HepG2 (cell line): ENCODE data around the gene TMEM184B. TPM values are rescaled to one million over a fixed set of nuclear protein-coding genes. Genes with fewer than 3 reads are reported as not detected.

ENCODE experiments used
- ATAC-seq: fragments of 200-7000 bp; cut with Tn5 transposase; 3 replicates; pipeline ENCODE4 v1.9.1; 2020; ENCODE audit warnings: mild to moderate bottlenecking, moderate library complexity
- BruUV-seq: library from RNA; stranded (reverse); fragments of 400-500 nt; replicated peaks from 2 replicates; lab custom pipeline; 2021; lab: Mats Ljungman, UMichigan
- CTCF ChIA-PET: fragments of 300-600 bp; formaldehyde crosslinking; extraction: SDS; loops from one replicate; lab custom pipeline; 2021; ENCODE audit warnings: low total read pairs, inconsistent platforms, low intra/inter-chr PET ratio; lab: Yijun Ruan, JAX
- POLR2A ChIA-PET: fragments of 350-600 bp; sonication (Branson Sonifier 250); formaldehyde crosslinking; loops from one replicate; lab custom pipeline; 2020; ENCODE audit warnings: antibody characterized with exemption, inconsistent platforms; lab: Yijun Ruan, JAX
- DNase-seq: peaks from one replicate; pipeline ENCODE4 v3.0.0-alpha.2; 2015; ENCODE audit warnings: low spot score
- FAIRE-seq: peaks from 3 replicates; lab custom pipeline; 2011; peaks lifted over from hg19 to GRCh38; lab: Jason Lieb, UNC
- H2AFZ ChIP-seq: one replicate; pipeline ENCODE4 v1.6.1; 2011; ENCODE audit warnings: low read length, inconsistent platforms
- H3K27ac ChIP-seq: fragments of 300-600 bp; 3 replicates; pipeline ENCODE4 v1.8.0; 2011; ENCODE audit warnings: mixed run types, mild to moderate bottlenecking, mixed read lengths, low read length, inconsistent platforms; ENCODE audit not compliant: insufficient read depth; ENCODE audit errors: extremely low read length
- H3K27me3 ChIP-seq, 2 experiments: fragments of 200-600 bp in 1 of 2; 2 replicates in 1 of 2; 3 replicates in 1 of 2; pipeline versions ENCODE4 v1.6.0 to v1.8.0; 2011; ENCODE audit warnings: low read length in 2 of 2, mild to moderate bottlenecking in 2 of 2, moderate library complexity in 2 of 2, inconsistent platforms in 1 of 2; ENCODE audit not compliant: insufficient read depth in 2 of 2, control insufficient read depth in 1 of 2
- H3K36me3 ChIP-seq, 2 experiments: fragments of 200-600 bp in 1 of 2; replicated peaks in 1 of 2; 2 replicates in 1 of 2; 3 replicates in 1 of 2; pipeline versions ENCODE4 v1.5.1 to v1.8.0; 2011; ENCODE audit warnings: low read length in 2 of 2, inconsistent platforms in 1 of 2; ENCODE audit not compliant: insufficient read depth in 2 of 2, control insufficient read depth in 1 of 2
- H3K4me1 ChIP-seq: 2 replicates; pipeline ENCODE4 v1.5.1; 2012; ENCODE audit warnings: low read length, inconsistent platforms; ENCODE audit not compliant: insufficient read depth
- H3K4me2 ChIP-seq: 2 replicates; pipeline ENCODE4 v1.6.0; 2011; ENCODE audit warnings: low read depth, low read length, inconsistent platforms
- H3K4me3 ChIP-seq, 3 experiments: fragments of 200-600 bp in 1 of 3; sonication (generic), shearing (Covaris generic) in 1 of 3; replicated peaks in 1 of 3; 2 replicates each; pipeline ENCODE4 v1.5.1; 2011 to 2016; ENCODE audit warnings: low read length in 3 of 3, inconsistent platforms in 2 of 3, low read depth in 2 of 3, mild to moderate bottlenecking in 2 of 3, control low read depth in 1 of 3, mixed read lengths in 1 of 3; ENCODE audit not compliant: insufficient read depth in 1 of 3
- H3K79me2 ChIP-seq: one replicate; pipeline ENCODE4 v1.6.1; 2011; ENCODE audit warnings: low read length, inconsistent platforms; ENCODE audit not compliant: insufficient read depth
- H3K9ac ChIP-seq: 2 replicates; pipeline ENCODE4 v1.6.0; 2011; ENCODE audit warnings: mild to moderate bottlenecking, low read depth, low read length, inconsistent platforms; ENCODE audit not compliant: insufficient read depth
- H3K9me3 ChIP-seq: 2 replicates; pipeline ENCODE4 v1.5.1; 2012; ENCODE audit warnings: mild to moderate bottlenecking, low read length
- H4K20me1 ChIP-seq: 2 replicates; pipeline ENCODE4 v1.6.0; 2011; ENCODE audit warnings: inconsistent platforms, mild to moderate bottlenecking, low read length, moderate library complexity; ENCODE audit not compliant: insufficient read depth
- CTCF ChIP-seq: sonication (generic); formaldehyde crosslinking; IDR thresholded peaks from 2 replicates; pipeline ENCODE4 v1.5.0; 2020; ENCODE audit warnings: mild to moderate bottlenecking, missing genetic modification reagents, moderate library complexity
- DNMT3B ChIP-seq: conservative IDR thresholded peaks from 2 replicates; pipeline ENCODE4 v1.6.1; 2016; ENCODE audit warnings: missing biosample characterization, control low read depth
- GATA4 ChIP-seq: sonication (generic); IDR thresholded peaks from 2 replicates; pipeline ENCODE4 v1.6.1; 2016; ENCODE audit warnings: antibody characterized with exemption, low read depth, borderline replicate concordance
- GZF1 ChIP-seq: sonication (generic); formaldehyde crosslinking; IDR thresholded peaks from 2 replicates; pipeline ENCODE4 v1.5.1; 2020; ENCODE audit warnings: mild to moderate bottlenecking, missing genetic modification reagents
- NBN ChIP-seq: fragments of 450-650 bp; conservative IDR thresholded peaks from 2 replicates; pipeline ENCODE4 v1.6.1; 2017
- SAP130 ChIP-seq: IDR thresholded peaks from 2 replicates; pipeline ENCODE4 v1.6.1; 2016; ENCODE audit warnings: low read depth
- SOX13 ChIP-seq, 3 experiments: fragments of 450-650 bp in 1 of 3; sonication (generic) in 1 of 3; formaldehyde crosslinking in 1 of 3; IDR thresholded peaks in 2 of 3; conservative IDR thresholded peaks in 1 of 3; 2 replicates each; pipeline versions ENCODE4 v1.5.0 to v1.6.1; 2016 to 2020; ENCODE audit warnings: antibody characterized with exemption in 1 of 3, mild to moderate bottlenecking in 1 of 3, missing compliant biosample characterization in 1 of 3, missing genetic modification reagents in 1 of 3, moderate library complexity in 1 of 3
- ZNF121 ChIP-seq: sonication (generic); formaldehyde crosslinking; IDR thresholded peaks from 2 replicates; pipeline ENCODE4 v1.5.0; 2020; ENCODE audit warnings: mild to moderate bottlenecking, missing genetic modification reagents
- ZNF251 ChIP-seq: sonication (generic); formaldehyde crosslinking; IDR thresholded peaks from 2 replicates; pipeline ENCODE4 v1.9.0; 2021; ENCODE audit warnings: mild to moderate bottlenecking, missing genetic modification reagents
- ZNF326 ChIP-seq: sonication (generic); formaldehyde crosslinking; IDR thresholded peaks from 2 replicates; pipeline ENCODE4 v1.4.0; 2020; ENCODE audit warnings: missing genetic modification reagents, borderline replicate concordance
- ZNF468 ChIP-seq: sonication (generic); formaldehyde crosslinking; IDR thresholded peaks from 2 replicates; pipeline ENCODE4 v1.8.0; 2022; ENCODE audit warnings: mild to moderate bottlenecking, moderate library complexity, missing genetic modification reagents
- ZNF768 ChIP-seq: sonication (generic); formaldehyde crosslinking; IDR thresholded peaks from 2 replicates; pipeline ENCODE4 v1.4.0; 2020; ENCODE audit warnings: missing genetic modification reagents
- whole genome bisulfite sequencing: methylation state at CpG from one replicate; pipeline ENCODE4 v1.1.6; 2017; ENCODE audit warnings: low lambda C conversion rate; 5-methylcytosine and 5-hydroxymethylcytosine counted together
- in situ Hi-C: cut with HindIII; loops from 2 replicates; pipeline ENCODE4 v1.10.0; 2017; ENCODE audit warnings: low pct_unique_long_range_greater_than_20kb; ENCODE audit not compliant: extremely low pct_ligation_motif_present
- intact Hi-C: fragments of 100-400 bp; cut with micrococcal nuclease; formaldehyde crosslinking; loops from one replicate; pipeline ENCODE4 v1.10.0; 2022; ENCODE audit not compliant: unreplicated experiment
- polyA plus RNA-seq, 8 experiments: library from polyadenylated mRNA; depleted of rRNA in 3 of 8; stranded (reverse) in 7 of 8; unstranded in 1 of 8; fragments of >200 nt; fragmentation: Illumina TruSeq in 4 of 8; extraction: Trizol in 4 of 8; gene quantifications; 2 replicates each; pipeline versions ENCODE4 v1.2.1 to v1.2.3, GENCODE V29; 2011 to 2016; ENCODE audit warnings: low read depth in 4 of 8, missing spikeins in 1 of 8, mixed read lengths in 1 of 8; ENCODE audit not compliant: insufficient read depth in 1 of 8
- total RNA-seq, 5 experiments: library from RNA; depleted of rRNA; stranded (reverse); fragments of >200 nt; fragmentation: Illumina TruSeq; extraction: Trizol; gene quantifications; 2 replicates each; pipeline ENCODE4 v1.2.3, GENCODE V29; 2016; ENCODE audit warnings: low read depth in 1 of 5
- TF ChIP-seq, protein P1 (sequence below): sonication (generic); formaldehyde crosslinking; IDR thresholded peaks from 2 replicates; pipeline ENCODE4 v1.4.0; 2020; ENCODE audit warnings: missing genetic modification reagents, low read depth, mild to moderate bottlenecking, borderline replicate concordance
- TF ChIP-seq, protein P2 (sequence below): sonication (generic); formaldehyde crosslinking; IDR thresholded peaks from 2 replicates; pipeline ENCODE4 v1.5.1; 2020; ENCODE audit warnings: mild to moderate bottlenecking, missing genetic modification reagents, moderate library complexity

Gene TMEM184B
- total and polyA plus RNA-seq, 2 of the 13 experiments (the other 11 are each of a cell fraction or from before 2014, with no cell fraction given) = 15.9 to 16.0 TPM

GRCh38 chr22:38230108-38230825 lies 42.5 kb downstream of the TMEM184B start (continued):
- TF ChIP-seq, protein P1, sequence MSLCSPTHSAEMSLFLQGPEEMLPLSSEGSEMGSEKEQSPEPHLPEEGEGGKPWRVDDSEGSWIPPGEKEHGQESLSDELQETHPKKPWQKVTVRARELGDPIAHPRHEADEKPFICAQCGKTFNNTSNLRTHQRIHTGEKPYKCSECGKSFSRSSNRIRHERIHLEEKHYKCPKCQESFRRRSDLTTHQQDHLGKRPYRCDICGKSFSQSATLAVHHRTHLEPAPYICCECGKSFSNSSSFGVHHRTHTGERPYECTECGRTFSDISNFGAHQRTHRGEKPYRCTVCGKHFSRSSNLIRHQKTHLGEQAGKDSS (CRISPR knock-in tag) = no peak
- TF ChIP-seq CTCF (CRISPR knock-in tag) (peak; percentile 49), NBN (no peak), ZNF251 (CRISPR knock-in tag) (no peak), GATA4 (no peak), GZF1 (CRISPR knock-in tag) (no peak), DNMT3B (CRISPR knock-in tag) (no peak)

DNA sequence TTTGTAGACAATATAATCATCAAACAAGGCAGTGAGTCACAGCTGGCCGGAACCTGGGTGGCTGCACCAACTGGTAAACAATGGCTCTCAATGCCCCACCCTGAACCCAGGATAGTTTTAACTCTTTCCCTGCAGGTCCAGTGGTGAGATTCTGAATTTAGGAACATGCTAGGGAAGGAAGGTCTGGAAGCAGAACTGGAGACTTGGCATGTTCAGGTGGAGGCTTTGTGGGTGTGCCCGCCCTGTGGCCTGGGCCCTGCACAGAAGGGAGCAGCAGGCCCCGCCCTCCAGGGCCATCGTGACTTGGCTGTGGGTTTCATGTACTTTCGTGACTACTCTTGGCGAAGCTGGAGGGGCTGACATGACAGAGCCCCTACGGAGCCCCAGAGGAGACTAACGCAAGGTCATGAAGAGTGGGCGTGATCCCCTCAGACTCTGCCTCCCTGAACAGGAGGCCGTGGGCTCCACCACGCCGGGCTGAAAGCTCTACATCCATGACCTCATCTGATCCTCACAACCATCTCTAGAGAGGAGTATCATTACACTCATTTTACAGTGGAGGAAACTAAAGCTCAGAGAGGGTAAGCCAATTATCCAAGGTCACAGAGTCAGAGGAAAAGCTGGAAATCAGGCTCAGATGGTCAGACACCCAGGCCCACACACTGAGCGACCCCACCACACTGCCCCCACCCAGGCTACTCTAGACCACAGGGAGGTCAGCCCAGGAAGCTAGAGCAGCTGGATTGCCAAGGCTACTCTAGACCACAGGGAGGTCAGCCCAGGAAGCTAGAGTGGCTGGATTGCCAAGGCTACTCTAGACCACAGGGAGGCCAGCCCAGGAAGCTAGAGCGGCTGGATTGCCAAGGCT lies 43.7 kb downstream of the TMEM184B start:
- no peak for FAIRE-seq
- DNase-seq = peak; percentile 54
- in situ Hi-C loops (no loop called here), intact Hi-C loops (no loop called here)
- Histone ChIP-seq H4K20me1 (no peaks in the 10 kb centered on the region), H2AFZ (no peak overlapping the region), H3K9ac (no peak overlapping the region), H3K36me3 (peaks cover 11 to 38% of the 10 kb centered on the region in 2 experiments; a peak in 4 of 5 replicates), H3K27ac (no peak overlapping the region), H3K4me2 (no peak overlapping the region), H3K4me1 (peaks cover 26% of the 10 kb centered on the region), H3K79me2 (no peaks in the 10 kb centered on the region), H3K27me3 (no peaks in the 10 kb centered on the region), H3K9me3 (no peaks in the 10 kb centered on the region), H3K4me3 (no peak overlapping the region)
- ChIA-PET CTCF (no interaction called here), POLR2A (interaction anchor here (1.1 to 2.0 kb wide), 3 partner anchors 11 to 118 kb away, joined by 3 to 11 read pairs (median 5); partner anchors contain the start of genes BAIAP2L2 and MAFF)
- 91% methylated on average over 13 of the region's 14 CpGs for WGBS
- ATAC-seq = no peak
- BruUV-seq = no TSS peak
- TF ChIP-seq ZNF468 (CRISPR knock-in tag) (no peak), ZNF768 (peak; percentile 33; the same call in 1 of the 2 replicates), SOX13 (IDR thresholded peaks at IDR 0.05) (no peak), SOX13 (CRISPR knock-in tag; conservative IDR thresholded peaks at IDR 0.05 in 1 of 2, IDR thresholded peaks at IDR 0.05 in 1 of 2) (peak in 1 of 2 experiments; percentile 73; a peak in 2 of 4 replicates), ZNF326 (CRISPR knock-in tag) (no peak), ZNF121 (CRISPR knock-in tag) (no peak), SAP130 (CRISPR knock-in tag) (peak; percentile 53)
- TF ChIP-seq, protein P2, sequence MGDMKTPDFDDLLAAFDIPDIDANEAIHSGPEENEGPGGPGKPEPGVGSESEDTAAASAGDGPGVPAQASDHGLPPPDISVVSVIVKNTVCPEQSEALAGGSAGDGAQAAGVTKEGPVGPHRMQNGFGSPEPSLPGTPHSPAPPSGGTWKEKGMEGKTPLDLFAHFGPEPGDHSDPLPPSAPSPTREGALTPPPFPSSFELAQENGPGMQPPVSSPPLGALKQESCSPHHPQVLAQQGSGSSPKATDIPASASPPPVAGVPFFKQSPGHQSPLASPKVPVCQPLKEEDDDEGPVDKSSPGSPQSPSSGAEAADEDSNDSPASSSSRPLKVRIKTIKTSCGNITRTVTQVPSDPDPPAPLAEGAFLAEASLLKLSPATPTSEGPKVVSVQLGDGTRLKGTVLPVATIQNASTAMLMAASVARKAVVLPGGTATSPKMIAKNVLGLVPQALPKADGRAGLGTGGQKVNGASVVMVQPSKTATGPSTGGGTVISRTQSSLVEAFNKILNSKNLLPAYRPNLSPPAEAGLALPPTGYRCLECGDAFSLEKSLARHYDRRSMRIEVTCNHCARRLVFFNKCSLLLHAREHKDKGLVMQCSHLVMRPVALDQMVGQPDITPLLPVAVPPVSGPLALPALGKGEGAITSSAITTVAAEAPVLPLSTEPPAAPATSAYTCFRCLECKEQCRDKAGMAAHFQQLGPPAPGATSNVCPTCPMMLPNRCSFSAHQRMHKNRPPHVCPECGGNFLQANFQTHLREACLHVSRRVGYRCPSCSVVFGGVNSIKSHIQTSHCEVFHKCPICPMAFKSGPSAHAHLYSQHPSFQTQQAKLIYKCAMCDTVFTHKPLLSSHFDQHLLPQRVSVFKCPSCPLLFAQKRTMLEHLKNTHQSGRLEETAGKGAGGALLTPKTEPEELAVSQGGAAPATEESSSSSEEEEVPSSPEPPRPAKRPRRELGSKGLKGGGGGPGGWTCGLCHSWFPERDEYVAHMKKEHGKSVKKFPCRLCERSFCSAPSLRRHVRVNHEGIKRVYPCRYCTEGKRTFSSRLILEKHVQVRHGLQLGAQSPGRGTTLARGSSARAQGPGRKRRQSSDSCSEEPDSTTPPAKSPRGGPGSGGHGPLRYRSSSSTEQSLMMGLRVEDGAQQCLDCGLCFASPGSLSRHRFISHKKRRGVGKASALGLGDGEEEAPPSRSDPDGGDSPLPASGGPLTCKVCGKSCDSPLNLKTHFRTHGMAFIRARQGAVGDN (CRISPR knock-in tag) = peak; percentile 34; the same call in 1 of the 2 replicates
